Activated naive CD8-positive, alpha-beta T cell (primary cell): ENCODE results near the gene VPS41.
"Not testable (repeated sequence)": the region's sequence is repeated elsewhere in the genome, so short reads cannot be mapped to it uniquely, and the experiment has no call there.

Source experiments
- H3K27ac Mint-ChIP-seq: one replicate; pipeline ENCODE4 v1.8.0; 2021; ENCODE audit warnings: mixed read lengths
- H3K27me3 Mint-ChIP-seq: one replicate; pipeline ENCODE4 v1.8.0; 2021; ENCODE audit warnings: mixed read lengths
- H3K36me3 Mint-ChIP-seq: one replicate; pipeline ENCODE4 v1.8.0; 2021; ENCODE audit warnings: mixed read lengths
- H3K4me1 Mint-ChIP-seq: one replicate; pipeline ENCODE4 v1.8.0; 2021; ENCODE audit warnings: low read depth, mixed read lengths
- H3K4me3 Mint-ChIP-seq: one replicate; pipeline ENCODE4 v1.8.0; 2021; ENCODE audit warnings: mild to moderate bottlenecking, mixed read lengths
- H3K9me3 Mint-ChIP-seq: one replicate; pipeline ENCODE4 v1.8.0; 2021; ENCODE audit warnings: low read depth, mixed read lengths

Gene VPS41

DNA sequence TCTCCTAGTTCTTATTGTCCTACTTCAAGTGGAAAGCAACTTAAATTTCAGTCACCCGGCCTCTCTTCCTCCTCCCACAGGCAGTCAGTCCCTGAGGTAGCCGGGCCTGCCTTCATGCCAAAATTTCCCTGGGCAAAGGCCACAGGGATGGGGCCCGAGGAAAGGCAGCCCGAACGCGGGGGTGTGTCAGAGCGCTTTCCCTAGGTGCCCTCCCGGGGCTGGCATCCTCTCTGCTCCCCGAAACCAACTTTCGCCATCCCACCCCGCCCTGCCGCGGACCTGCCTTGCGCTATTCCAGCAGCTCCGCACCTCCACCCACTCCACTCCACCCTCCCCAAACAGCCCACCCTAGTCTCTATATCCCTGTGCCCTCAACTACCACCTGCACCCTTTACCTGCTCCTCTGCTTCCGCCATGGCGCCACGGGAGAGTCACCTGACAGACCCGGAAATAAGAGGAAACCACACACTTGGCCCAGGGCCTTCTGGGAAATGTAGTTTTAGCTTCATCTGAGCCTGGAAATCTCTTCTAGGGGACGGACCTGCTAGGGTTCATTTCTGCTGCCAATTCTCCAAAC lies at the start of gene VPS41:
Gene VPS41 (minus strand): TSS at position 433 of the 577 bp plus-strand sequence. CDS start 17 bp downstream, at position 416.
- peak within 1 kb of the TSS; percentile 99 for H3K4me3 Mint-ChIP-seq
- no peaks in the 10 kb centered on the region for H3K9me3 Mint-ChIP-seq
- peaks cover 29% of the 10 kb centered on the region for H3K4me1 Mint-ChIP-seq
- H3K36me3 Mint-ChIP-seq = peaks cover 5% of the 10 kb centered on the region
- H3K27ac Mint-ChIP-seq = peak within 1 kb of the TSS; percentile 96
- peaks cover 1% of the 10 kb centered on the region for H3K27me3 Mint-ChIP-seq

DNA sequence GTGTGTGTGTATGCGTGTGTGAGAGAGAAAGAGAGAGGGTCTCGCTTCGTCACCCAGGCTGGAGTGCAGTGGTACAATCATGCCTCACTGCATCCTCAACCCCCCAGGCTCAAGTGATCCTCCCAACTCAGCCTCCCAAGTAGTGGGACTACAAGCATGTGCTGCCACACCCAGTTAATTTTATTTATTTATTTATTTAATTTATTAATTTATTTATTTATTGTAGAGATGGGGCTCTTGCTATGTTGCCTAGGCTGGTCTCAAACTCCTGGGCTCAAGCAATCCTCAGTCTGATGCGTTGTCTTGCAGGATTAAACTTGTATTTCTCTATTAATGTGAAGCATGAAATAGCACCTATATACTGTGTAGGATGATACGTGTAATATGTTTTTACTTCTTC lies 46.9 kb upstream of the VPS41 start:
- no peaks in the 10 kb centered on the region for H3K9me3 Mint-ChIP-seq
- H3K4me1 Mint-ChIP-seq = no peaks in the 10 kb centered on the region

DNA sequence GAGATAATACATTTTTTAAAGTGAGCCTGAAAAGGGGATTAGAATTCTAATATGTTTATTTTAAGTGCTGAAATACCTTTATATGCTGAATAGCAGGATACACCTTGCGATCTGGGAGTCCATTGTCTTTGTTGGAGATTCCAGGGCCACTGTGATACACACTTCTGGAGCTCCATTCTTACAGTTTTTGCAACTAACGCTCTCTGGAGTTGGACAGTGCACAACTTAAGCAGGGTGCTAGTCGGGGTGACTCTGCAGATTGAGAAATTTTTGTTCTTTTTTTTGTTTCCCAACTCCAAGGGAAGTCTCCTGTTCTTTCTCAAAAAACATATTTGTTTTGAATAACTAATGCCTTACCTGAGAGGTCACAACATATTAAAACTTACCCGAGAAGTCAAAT lies 45.0 kb upstream of the VPS41 start:
- Mint-ChIP-seq H3K27ac (no peak overlapping the region), H3K4me1 (no peaks in the 10 kb centered on the region), H3K36me3 (no peaks in the 10 kb centered on the region), H3K27me3 (peaks cover 7% of the 10 kb centered on the region), H3K9me3 (no peaks in the 10 kb centered on the region), H3K4me3 (no peak overlapping the region)

More for the DNA sequence above, 46.9 kb upstream of the VPS41 start:
- Mint-ChIP-seq H3K27ac (no peak overlapping the region), H3K36me3 (no peaks in the 10 kb centered on the region), H3K27me3 (peaks cover 8% of the 10 kb centered on the region), H3K4me3 (no peak overlapping the region)

- no peaks in the 10 kb centered on the region for H3K9me3 Mint-ChIP-seq
- H3K36me3 Mint-ChIP-seq = no peaks in the 10 kb centered on the region
- H3K27me3 Mint-ChIP-seq = peaks cover 9% of the 10 kb centered on the region
- no peak overlapping the region for H3K4me3 Mint-ChIP-seq
- no peaks in the 10 kb centered on the region for H3K4me1 Mint-ChIP-seq
- no peak overlapping the region for H3K27ac Mint-ChIP-seq
These were observed 44.2 kb upstream of the VPS41 start for GRCh38 chr7:38953227-38953626.

GRCh38 chr7:38951213-38951612 lies 42.2 kb upstream of the VPS41 start:
- Mint-ChIP-seq H3K4me3 (no peak overlapping the region), H3K36me3 (no peaks in the 10 kb centered on the region), H3K27me3 (peaks cover 12% of the 10 kb centered on the region), H3K4me1 (no peaks in the 10 kb centered on the region), H3K27ac (no peak overlapping the region), H3K9me3 (no peaks in the 10 kb centered on the region)

DNA sequence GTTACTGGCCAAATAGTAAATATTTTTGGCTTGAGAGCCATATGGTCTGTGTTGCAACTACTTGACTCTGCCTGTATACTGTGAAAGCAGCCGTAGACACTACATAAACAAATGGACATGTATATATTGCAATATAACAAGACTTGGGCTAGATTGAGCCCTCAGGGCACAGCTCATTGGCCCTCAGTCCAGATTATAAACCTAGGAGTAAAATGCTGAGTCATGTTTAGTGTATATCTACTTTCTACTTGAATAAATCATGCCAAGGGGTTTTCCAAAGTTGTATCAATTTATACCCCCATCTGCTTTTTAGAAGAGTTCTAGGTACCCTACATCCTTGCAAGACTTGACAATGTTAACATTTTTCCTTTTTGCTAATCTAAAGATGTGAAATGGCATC lies 41.3 kb upstream of the VPS41 start:
- Mint-ChIP-seq H3K9me3 (no peaks in the 10 kb centered on the region), H3K4me3 (no peak overlapping the region), H3K36me3 (no peaks in the 10 kb centered on the region), H3K4me1 (no peaks in the 10 kb centered on the region), H3K27me3 (peaks cover 12% of the 10 kb centered on the region), H3K27ac (no peak overlapping the region)

DNA sequence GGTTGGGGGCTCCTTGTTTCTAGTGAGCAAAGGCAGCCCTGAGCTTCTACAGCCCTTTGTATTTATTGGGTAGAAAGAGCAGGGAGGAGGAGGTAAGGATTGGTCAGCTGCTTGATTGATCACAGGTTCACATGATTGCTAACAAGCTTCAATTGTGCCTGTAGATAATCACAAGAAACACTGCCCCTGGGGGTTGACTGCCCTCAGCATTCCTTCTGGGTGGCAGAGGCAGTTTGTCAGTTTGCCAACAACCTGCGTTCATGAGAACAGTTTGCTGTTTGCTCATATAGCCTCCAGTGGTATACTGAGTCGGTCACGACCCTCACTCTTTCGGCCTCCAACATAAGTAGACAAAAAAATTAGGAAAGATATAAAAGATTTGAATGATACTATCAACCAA lies 38.5 kb upstream of the VPS41 start:
- H3K36me3 Mint-ChIP-seq, H3K27ac Mint-ChIP-seq, H3K4me1 Mint-ChIP-seq, H3K9me3 Mint-ChIP-seq, H3K4me3 Mint-ChIP-seq: not testable (repeated sequence)
- peaks cover 15% of the 10 kb centered on the region for H3K27me3 Mint-ChIP-seq

DNA sequence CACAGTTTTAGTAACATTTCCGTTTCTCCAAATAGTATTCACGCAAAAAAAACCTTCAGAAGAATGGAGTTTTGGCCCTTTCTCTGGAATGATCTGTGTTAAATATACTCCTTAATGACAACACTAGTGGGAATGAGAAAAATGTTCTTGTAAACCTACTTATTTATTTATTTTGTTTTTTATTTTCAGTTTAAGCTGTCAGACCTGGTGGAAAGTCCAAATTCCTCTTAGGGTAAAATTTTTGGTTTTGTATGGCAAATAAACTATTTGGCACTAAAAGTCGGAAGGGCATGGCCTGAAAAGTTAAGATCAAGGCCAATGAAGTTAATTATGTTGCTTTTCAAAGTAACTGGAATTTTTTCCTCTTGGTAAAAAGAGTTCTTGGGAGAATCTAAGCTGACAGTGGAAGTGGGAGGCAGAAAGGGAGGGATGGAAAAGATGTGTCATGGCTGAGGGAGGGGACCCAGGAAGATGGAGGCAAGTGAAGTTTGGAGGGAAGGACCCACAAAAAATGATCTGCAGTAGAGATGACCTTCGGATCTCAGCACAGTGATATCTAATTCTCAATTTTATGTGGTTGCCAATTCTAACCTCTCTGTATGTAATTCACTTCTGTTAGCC lies 33.5 kb upstream of the VPS41 start:
- no peak overlapping the region for H3K4me3 Mint-ChIP-seq
- no peaks in the 10 kb centered on the region for H3K9me3 Mint-ChIP-seq
- H3K27ac Mint-ChIP-seq = no peak overlapping the region

DNA sequence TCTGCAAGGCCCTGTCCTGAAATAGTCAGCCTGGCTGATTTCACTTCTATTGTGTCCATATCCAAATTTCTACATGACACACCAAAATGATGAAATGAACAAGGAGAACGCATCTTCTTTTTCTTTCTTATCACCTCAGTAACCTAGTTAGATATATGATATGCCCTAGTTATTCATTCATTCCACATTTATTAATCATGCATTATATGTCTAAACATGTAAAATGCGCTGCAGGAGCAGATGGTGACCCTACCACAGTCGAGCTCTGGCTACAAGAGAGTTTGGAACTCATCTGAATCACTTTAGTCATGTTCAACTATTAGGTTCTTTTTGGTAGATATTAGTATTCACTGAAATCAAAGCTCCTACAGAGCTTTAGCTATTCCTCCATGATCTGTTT lies 31.8 kb upstream of the VPS41 start:
- no peak overlapping the region for H3K27ac Mint-ChIP-seq
- H3K4me3 Mint-ChIP-seq = no peak overlapping the region
- no peaks in the 10 kb centered on the region for H3K4me1 Mint-ChIP-seq
- H3K36me3 Mint-ChIP-seq = no peaks in the 10 kb centered on the region
- peaks cover 6% of the 10 kb centered on the region for H3K27me3 Mint-ChIP-seq
- H3K9me3 Mint-ChIP-seq = no peaks in the 10 kb centered on the region

More for the DNA sequence above, 33.5 kb upstream of the VPS41 start:
- Mint-ChIP-seq H3K36me3 (no peaks in the 10 kb centered on the region), H3K27me3 (peaks cover 6% of the 10 kb centered on the region), H3K4me1 (no peaks in the 10 kb centered on the region)

- Mint-ChIP-seq H3K9me3 (no peaks in the 10 kb centered on the region), H3K36me3 (no peaks in the 10 kb centered on the region)
These were observed 29.6 kb upstream of the VPS41 start for GRCh38 chr7:38938589-38938988.

GRCh38 chr7:38938001-38938485 lies 29.1 kb upstream of the VPS41 start:
- Mint-ChIP-seq H3K4me3 (no peak overlapping the region), H3K27me3 (peaks cover 1% of the 10 kb centered on the region), H3K9me3 (no peaks in the 10 kb centered on the region), H3K36me3 (no peaks in the 10 kb centered on the region), H3K27ac (no peak overlapping the region), H3K4me1 (no peaks in the 10 kb centered on the region)

More at GRCh38 chr7:38938589-38938988, 29.6 kb upstream of the VPS41 start:
- Mint-ChIP-seq H3K4me3 (no peak overlapping the region), H3K27me3 (peaks cover 1% of the 10 kb centered on the region), H3K27ac (no peak overlapping the region), H3K4me1 (no peaks in the 10 kb centered on the region)

- no peaks in the 10 kb centered on the region for H3K4me1 Mint-ChIP-seq
- H3K36me3 Mint-ChIP-seq = no peaks in the 10 kb centered on the region
- H3K9me3 Mint-ChIP-seq = no peaks in the 10 kb centered on the region
- H3K27me3 Mint-ChIP-seq = peaks cover 4% of the 10 kb centered on the region
- no peak overlapping the region for H3K4me3 Mint-ChIP-seq
- H3K27ac Mint-ChIP-seq = no peak overlapping the region
These were observed 27.6 kb upstream of the VPS41 start for GRCh38 chr7:38936641-38937040.

DNA sequence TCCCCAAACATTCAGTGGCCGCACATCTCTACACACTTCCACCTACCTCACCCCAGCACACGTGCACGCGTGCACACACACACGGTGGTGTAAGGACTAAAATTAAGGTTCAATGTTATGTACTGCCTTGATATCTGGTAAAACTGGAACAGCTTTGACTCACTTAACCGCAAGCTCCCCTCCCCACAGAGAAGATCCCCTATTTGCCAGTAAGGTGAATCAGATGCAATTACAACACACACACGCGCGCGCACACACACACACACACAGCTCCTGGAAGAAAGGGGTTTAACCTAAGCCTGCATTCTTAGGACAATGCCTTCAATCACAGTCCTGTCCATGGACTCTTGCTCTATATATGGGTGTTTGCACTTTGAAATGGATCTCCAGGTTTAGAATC lies 25.5 kb upstream of the VPS41 start:
- H3K36me3 Mint-ChIP-seq = no peaks in the 10 kb centered on the region
- H3K9me3 Mint-ChIP-seq = no peaks in the 10 kb centered on the region
- H3K4me1 Mint-ChIP-seq = no peaks in the 10 kb centered on the region

DNA sequence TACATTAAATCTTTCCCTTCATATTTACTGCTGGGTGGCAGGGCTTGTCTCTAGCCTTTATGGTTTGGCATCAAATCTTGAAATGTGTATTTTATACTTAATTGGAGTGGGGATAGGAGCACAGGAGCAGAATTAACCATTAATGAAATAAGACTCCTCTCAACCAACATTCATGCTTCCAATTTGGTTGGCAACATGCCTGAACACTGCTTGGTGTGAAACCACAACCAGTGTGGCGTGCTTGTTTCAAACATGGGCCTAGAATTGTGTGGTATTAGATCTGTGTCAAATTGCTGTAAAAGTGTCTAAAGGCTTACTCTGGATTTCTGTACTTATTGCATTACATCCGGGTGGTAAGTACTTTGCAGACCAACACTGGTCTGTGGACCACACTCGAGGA lies 25.1 kb upstream of the VPS41 start:
- Mint-ChIP-seq H3K9me3 (no peaks in the 10 kb centered on the region), H3K36me3 (no peaks in the 10 kb centered on the region), H3K4me1 (no peaks in the 10 kb centered on the region), H3K27me3 (peaks cover 4% of the 10 kb centered on the region), H3K4me3 (no peak overlapping the region), H3K27ac (no peak overlapping the region)

More for the DNA sequence above, 25.5 kb upstream of the VPS41 start:
- Mint-ChIP-seq H3K27ac (no peak overlapping the region), H3K4me3 (no peak overlapping the region), H3K27me3 (peaks cover 4% of the 10 kb centered on the region)

DNA sequence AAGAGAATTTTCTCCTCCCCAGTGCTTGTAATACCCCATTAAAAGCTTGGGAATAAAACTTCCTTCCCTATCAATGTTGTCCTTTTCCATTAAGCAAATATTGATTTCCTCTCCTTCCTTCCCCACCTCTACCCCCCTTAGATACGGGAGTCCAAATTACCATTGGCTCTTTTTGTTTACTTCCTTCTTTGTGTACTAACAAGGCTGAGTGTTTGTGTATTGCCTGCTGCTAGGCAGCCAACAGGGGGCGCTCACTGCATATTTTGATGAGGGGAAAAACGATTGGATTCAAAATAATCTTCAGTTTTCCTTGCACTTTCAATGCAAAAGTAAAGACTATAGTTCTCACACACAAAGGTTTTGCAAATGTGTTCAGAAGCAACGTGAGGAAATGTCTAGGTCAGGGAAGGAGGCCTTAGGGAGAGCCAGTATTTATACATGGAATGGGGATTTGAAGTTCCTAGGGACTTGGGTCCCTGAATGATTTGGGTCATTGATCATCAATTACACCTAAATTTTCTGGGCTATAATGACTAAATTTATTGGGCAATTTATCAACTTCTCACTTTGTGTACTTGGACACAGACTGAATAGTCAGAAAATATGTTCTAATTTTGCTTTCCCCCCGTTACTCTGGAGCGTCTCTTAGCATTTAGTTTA lies 23.6 kb upstream of the VPS41 start:
- Mint-ChIP-seq H3K4me3 (no peak overlapping the region), H3K27me3 (peaks cover 5% of the 10 kb centered on the region), H3K4me1 (no peaks in the 10 kb centered on the region), H3K27ac (no peak overlapping the region), H3K9me3 (no peaks in the 10 kb centered on the region), H3K36me3 (no peaks in the 10 kb centered on the region)
